ENCODE data around the gene EML4.

EML4 gene

GRCh38 chr2:42239289-42239661 is 70.1 kb downstream of the EML4 start:
- TF ChIP-seq, protein P1, sequence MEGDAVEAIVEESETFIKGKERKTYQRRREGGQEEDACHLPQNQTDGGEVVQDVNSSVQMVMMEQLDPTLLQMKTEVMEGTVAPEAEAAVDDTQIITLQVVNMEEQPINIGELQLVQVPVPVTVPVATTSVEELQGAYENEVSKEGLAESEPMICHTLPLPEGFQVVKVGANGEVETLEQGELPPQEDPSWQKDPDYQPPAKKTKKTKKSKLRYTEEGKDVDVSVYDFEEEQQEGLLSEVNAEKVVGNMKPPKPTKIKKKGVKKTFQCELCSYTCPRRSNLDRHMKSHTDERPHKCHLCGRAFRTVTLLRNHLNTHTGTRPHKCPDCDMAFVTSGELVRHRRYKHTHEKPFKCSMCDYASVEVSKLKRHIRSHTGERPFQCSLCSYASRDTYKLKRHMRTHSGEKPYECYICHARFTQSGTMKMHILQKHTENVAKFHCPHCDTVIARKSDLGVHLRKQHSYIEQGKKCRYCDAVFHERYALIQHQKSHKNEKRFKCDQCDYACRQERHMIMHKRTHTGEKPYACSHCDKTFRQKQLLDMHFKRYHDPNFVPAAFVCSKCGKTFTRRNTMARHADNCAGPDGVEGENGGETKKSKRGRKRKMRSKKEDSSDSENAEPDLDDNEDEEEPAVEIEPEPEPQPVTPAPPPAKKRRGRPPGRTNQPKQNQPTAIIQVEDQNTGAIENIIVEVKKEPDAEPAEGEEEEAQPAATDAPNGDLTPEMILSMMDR (IDR thresholded peaks at IDR 0.05), result no peak

GRCh38 chr2:42239811-42240210 is 70.7 kb downstream of the EML4 start:
- TF ChIP-seq, protein P1 (IDR thresholded peaks at IDR 0.05), result no peak

- TF ChIP-seq, protein P1 (IDR thresholded peaks at IDR 0.05), result no peak
Measured at GRCh38 chr2:42241517-42241916, 72.4 kb downstream of the EML4 start.

- TF ChIP-seq, protein P1 (IDR thresholded peaks at IDR 0.05), result no peak
Measured at GRCh38 chr2:42243297-42243696, 74.1 kb downstream of the EML4 start.

GRCh38 chr2:42244520-42244919 is 75.4 kb downstream of the EML4 start:
- TF ChIP-seq, protein P1 (IDR thresholded peaks at IDR 0.05), result no peak

GRCh38 chr2:42245396-42245795 is 76.2 kb downstream of the EML4 start:
- TF ChIP-seq, protein P1 (IDR thresholded peaks at IDR 0.05), result no peak

DNA sequence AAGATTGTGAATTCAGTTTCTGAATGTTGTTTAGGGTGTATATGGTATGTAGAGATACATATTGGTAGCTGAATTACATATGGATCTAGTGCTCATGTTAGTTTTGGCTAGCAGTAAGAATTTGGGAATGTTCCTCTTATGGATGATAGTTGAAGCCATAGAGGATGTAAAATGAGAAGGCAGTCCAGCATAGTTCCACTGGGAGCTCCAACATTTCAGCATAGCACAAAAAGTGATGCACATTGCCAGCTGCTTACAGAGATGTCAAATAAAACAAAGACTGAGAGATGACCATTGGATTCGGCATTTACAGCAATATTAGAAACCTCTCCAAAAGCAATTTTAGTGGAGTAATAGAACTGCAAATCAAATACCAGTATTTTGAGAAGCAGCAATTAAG is 77.4 kb downstream of the EML4 start:
- TF ChIP-seq, protein P1 (IDR thresholded peaks at IDR 0.05), result no peak

DNA sequence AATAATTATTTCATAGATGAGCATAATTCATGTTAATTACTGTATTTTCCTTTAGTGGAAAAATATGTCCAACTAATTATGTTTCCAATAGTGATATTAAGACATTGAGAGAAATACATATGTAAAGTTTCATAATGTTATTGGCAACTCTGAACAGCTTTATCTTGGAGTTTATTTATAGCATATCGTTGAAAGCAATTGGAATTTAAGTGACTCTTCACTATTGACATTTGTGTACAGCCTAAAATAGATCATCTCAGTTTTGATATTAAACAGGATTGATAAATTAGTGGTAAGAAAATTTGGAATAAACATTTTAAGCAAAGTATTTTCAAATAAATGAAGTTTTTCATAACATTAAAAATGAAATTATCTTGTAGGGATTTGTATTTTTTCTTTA is 79.7 kb downstream of the EML4 start:
- TF ChIP-seq, protein P1 (IDR thresholded peaks at IDR 0.05), result no peak
